DMS79 (cell line): ENCODE data around the gene SIL1.
"Not testable (repeated sequence)": the region's sequence is repeated elsewhere in the genome, so short reads cannot be mapped to it uniquely, and the experiment has no call there.

Source experiments
- DNase-seq: peaks from one replicate; lab custom pipeline; 2025; lab: John Stamatoyannopoulos, UW

SIL1 gene

DNA sequence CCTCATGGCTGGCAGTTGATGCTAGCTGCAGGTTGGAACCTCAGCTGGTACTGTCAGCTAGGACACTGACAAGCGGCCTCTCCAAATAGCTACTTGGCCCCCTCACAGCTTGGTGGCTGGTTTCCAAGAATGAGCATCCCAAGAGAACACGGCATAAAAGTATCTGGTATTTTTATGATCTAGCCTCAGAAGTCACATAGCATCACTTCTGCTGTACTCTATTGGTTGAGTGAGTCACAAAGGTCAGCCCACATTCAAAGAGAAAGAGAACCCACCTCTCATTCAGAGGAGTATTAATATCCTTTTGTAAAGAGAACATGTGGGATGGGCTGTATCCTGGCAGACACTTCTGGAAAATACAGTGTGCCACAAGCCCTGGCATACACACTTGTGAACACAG is 6.0 kb upstream of the SIL1 start:
- no peak for DNase-seq

DNA sequence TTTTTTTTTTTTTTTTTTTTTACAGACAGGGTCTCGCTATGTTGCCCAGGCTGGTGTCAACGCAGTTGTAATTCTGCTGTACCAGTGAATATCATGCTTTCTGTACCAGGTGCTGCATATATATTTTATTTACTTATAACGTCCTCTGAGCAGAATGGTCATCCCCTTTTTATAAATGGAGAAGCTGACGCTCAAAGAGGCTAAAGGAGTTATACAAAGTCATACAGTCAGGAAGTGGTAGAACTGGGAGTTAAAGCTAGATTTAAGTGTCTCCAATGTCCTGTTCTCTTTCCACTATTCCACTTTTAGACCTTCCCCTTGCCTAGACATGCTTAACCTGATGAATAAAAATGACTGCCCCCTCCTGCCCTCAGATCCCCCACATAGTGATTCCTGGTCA is 1.2 kb upstream of the SIL1 start:
- DNase-seq, result no peak

DNA sequence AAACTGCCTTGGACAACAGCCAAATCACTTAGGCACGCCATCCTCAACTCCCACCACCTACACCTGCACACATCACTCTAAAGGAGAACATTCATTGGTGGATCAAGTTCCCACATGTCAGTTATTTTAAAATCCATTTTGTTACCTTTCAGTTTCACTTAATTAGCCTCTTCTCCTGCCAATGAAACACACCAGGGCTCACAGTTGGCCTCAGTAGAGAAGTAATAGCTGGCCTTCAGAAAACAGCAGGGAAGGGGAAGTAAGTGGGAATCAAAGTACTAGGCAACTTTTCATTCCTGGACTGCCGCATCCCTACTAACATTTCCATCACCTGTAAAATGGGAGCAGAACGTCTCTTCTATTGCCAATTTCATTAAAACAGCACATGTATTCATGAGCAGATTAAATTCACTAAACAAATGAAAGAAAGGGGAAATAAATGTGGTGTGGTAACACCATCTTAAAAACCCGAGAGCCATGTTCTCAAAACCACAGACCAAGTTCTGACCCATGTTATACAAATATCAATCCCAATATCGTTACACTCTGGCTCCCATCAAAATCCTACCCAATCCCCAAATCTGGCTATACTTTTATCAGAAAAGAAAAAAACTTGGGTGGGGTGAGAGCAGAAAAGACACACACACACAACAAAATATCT is 1.7 kb downstream of the SIL1 start:
- DNase-seq, result no peak

DNA sequence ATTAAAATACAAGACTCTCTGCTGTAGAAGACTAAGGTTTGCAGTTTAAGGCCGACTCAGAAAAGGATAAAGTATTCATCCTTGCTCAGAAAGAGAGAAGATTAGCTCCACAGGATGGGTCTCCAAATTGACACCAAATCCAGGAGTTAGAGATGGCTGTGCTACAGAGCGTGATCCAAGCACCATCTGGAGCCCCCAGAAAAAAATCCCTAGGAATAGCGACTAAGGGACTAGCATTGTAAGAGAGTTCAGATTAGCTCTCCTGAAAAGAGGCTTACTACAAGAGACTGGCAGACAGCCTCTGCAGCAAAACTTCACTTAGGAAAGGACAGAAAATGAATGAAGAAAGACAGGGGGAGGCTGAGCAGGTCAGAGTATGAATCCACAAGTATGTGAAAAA is 3.7 kb downstream of the SIL1 start:
- DNase-seq, result no peak

DNA sequence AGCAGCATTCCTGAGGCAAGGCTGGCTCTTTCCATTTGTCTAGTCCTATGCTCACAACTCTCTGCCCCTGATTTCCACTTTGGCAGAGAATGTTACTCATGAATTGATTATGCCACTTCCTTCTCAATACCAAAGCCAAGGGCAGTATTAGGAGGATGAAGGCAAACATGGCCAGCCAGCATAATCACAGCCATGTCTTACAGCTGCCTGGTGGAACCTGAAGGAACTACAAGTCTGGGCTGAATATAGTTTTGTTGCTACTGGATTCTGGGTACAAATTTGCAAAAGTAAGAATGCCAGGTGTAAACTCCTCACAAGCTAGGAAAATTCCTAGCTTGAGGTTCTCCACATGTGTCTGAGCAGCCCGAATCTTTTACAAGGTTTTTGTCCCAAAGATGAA is 4.2 kb downstream of the SIL1 start:
- no peak for DNase-seq

DNA sequence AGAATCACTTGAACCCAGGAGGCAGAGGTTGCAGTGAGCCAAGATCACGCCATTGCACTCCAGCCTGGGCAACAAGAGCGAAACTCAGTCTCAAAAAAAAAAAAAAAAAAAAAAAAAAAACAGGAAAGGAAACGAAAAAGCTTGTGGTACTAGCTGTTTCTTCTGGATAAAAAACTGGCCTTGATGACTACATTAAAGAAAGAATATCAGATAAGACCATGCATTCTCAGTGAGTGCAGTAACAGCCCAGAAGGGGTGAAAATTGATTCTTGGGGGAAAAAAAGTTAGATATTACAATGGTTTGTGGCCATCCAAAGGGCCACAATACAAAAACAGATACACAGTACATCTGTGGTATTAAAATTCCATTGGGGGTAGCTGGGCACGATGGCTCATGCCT is 5.3 kb downstream of the SIL1 start:
- not testable (repeated sequence) for DNase-seq

DNA sequence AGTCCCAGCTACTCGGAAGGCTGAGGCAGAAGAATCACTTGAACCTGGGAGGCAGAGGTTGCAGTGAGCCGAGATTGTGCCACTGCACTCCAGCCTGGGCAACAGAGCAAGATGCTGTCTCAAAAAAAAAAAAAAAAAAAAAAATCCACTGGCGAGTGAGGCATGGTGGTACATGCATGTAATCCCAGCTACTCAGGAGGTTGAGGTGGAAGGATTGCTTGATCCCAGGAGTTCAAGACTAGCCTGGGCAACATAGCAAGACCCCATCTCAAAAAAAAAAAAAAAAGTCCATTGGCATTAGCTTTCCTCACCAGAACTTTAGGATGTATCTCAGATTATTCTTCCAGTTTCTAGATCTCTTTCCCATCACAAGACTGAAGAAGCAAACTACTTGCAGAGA is 6.2 kb downstream of the SIL1 start:
- not testable (repeated sequence) for DNase-seq

DNA sequence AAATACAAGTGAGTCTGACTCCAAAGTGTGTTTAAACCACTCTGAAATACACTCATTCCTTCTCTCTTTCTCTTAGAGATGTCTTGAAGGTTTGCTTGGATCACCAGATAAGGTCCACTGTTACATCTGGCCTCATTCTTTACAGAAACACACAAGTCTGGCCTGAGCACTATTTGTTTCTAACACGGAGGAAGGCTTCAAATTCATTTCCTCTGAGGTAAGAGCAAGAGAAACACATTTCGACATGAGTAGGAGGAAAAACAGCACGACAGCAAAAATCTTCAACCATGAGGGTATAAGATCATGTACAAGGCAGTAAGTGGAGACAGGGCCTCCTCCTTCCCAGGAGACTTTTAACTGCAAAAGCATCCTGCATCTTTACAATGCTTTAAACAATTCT is 8.0 kb downstream of the SIL1 start:
- no peak for DNase-seq

DNA sequence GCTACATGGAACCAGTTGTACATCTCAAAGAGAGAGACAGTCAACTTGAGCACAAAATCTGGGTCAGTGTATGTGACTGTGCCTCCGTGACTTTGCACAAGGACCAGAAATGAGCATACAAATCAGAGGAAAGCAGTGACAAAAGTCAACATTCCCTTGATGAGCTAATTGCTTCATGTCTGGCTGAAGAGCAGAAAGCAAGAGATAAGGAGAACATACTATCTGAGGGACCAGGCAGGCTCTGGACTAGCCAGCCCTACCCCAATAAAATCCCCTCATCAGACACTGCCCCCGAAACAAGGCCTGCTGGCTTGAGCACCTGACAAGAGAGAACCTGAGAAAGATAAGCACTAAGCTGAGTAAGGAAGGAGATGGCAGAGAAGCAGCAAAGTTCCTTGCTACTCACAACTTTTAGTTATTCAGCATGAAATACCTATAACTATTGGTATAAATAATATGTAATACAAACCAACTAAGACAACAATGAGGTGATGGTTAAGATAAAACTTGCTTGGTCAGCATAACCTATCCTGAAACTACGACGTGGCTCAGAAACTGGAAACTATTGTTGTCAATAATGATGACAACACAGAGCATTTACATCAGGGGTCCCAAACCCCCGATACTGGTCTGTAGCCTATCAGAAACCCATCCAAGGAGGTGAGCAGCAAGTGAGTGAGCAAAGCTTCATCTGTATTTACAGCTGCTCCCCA is 9.5 kb downstream of the SIL1 start:
- no peak for DNase-seq

DNA sequence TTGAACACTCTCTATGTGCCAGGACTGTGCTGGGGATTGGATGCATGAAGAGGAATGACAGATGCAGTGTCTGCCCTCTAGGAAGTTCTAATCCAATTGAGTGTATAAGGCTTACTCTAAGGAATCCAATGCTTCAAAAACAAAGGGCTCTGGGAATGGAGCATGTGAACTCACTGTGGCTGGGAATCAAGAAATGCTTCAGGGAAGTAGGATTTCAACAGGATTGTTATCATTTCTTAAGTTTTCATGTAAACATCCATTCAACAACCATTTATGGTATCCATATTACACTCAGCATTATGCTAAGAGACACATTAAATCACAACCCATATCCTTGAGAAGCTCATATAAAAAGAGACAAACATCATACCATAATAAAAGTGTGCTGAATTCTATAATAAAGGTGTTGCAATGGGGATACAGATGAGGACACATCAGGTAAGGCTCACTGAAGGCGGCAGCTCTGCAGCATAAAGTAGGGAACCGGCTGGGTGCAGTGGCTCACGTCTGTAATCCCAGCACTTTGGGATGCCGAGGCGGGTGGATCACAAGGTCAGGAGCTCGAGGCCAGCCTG is 11.3 kb downstream of the SIL1 start:
- DNase-seq, result no peak

DNA sequence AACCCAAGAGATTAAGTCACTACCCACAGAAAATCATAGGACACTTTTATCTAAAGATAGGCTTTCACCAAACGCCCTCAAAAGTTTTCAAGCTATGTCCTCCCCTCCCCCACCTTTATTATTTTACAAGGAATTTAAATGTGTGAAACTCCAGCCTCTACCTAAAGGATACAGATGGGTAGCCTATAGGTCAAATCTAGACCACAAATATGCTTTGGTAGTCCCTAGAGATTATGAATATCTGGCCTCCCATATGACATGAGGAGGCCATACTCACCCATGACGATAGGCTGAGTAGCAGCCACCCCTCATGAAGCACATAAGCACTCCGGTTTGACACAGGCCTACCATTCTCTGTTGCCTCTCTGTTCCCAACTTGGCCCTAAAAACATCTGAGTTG is 11.9 kb downstream of the SIL1 start:
- no peak for DNase-seq

DNA sequence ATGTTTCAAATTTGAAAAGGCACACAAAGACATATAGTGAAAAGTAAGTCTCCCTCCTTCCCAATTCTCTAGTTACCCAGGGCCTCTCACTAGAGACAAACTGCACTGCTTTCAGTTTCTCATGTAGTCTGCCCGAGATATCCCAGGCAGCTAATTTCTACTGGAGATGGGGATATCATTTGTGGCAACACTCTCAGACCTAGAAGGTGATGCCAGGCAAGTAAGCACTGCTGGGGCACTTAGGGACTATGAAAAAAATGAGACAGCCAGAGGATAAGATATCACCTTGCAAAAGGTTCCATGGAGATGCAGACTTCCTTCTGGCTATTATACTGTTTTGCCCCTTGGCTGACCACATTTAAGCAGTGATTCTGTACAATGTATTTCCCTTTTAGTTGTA is 12.6 kb downstream of the SIL1 start:
- DNase-seq, result no peak

DNA sequence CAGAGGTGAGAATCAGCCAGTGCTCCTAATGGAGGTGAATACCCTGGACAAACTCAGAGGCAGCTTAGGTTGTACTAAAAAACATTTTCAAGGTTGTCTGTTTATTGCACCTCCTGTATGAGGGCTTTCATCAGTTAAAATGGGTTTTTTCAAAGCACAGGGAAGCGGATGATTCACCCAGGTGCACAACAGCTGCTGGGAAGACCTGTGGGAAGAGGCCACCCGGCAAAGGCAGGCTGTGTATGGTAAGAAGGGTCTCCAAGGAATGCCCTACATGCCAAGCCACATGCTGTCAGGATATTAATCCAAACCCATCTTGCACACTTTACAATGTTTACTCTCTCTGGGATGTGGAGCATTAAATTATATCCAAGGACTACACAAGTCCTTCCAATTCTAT is 14.7 kb downstream of the SIL1 start:
- peak; percentile 29 for DNase-seq

DNA sequence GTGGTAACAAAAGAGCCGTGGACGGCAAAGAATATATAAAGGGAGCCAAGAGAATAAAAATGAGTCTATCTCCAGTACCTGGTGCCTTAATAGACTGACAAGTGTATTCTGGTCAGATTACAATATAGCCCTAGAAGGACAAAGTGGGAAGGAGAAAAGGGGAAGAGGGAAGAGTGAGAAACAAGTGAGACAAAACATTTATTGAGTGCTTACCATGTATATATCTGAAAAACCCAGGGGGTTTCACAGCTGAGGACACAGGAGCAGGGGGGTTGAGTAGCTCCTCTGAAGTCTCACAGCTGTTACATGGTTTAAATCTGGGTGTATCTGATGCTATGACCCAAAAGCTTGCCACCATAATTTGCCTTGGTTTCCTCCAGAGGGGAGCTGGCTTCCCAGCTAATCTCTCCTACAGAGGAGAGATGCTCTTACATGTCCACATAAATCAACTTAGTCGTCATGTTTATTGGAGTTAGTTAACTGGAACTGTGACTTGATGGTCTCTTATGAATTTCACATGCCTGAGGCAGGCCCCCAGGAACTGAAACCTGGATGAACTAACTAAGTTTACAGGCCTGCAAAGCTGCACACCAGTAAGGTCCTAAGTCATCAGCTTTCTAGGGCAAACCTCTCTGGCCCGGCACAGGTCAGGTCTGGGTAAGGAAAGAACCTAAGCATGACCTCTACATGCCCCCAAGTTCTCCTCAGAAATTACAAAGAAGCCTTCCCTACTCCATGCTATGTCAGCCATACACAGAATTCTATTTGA is 15.5 kb downstream of the SIL1 start:
- DNase-seq, result no peak

DNA sequence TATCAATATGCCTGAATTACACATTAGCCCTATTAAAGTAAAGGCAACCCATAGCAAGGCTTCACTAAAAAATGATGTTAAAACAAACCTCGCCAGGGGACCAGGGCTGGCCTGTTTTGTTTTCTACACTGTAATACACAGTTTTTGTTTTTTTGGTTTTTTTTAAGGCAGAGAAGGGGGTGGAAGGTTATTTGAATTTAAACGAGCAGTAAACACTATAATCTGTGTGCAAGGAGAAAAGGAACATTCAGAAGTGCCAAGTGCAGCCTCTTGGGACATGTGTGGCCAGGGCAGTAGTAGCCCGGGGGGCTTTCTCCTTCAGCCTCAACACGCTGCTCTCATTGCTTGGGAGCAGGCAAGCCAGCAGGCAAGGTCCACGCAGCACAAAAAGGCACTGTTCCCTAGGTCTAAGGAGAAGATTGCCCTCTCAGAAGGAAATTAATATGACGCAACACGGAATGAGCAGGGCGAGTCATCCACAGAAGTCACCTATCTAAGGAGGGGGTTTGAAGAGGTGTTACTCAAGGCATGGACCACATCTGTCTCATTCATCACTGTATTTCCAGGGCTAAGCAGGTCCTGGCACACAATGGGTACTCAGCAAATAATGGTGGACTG is 16.2 kb downstream of the SIL1 start:
- DNase-seq, result no peak

DNA sequence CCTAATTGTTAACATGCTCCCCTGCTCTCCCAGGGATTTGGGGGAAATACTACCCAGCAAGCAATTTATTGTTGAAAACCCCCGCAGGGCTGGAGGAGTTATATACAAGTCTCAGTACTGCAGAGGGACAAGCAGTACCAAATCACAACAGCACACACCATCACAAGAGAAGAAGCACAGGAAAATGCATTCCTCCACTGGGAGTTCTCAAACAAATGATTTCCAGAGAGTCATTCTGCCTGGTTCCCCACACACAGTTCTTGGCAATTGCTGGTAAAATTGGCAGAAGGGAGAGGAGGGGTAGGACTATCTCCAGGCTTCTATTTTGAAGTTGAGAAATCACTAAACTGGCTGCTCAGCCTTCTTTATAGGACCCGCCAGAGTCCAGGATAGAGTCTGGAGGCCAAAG is 16.8 kb downstream of the SIL1 start:
- DNase-seq, result no peak

DNA sequence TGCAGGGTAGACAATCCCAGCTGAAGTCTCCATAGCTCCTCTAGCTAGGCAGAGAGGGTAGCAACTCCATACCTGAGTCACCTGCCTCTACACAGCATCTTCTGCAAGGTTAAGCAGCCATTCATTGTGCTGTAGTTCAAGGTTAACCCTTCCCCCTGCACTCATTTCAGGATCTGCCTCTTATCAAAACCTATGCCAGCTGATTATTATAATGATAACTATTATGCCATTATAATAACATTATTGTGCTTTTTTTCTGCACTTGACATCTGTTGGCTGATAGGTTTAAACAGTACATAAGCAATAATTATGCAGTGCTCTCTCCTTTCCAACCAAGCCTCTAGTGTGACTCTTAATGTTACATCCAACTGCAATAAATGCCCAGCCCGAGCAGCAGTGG is 17.3 kb downstream of the SIL1 start:
- no peak for DNase-seq

DNA sequence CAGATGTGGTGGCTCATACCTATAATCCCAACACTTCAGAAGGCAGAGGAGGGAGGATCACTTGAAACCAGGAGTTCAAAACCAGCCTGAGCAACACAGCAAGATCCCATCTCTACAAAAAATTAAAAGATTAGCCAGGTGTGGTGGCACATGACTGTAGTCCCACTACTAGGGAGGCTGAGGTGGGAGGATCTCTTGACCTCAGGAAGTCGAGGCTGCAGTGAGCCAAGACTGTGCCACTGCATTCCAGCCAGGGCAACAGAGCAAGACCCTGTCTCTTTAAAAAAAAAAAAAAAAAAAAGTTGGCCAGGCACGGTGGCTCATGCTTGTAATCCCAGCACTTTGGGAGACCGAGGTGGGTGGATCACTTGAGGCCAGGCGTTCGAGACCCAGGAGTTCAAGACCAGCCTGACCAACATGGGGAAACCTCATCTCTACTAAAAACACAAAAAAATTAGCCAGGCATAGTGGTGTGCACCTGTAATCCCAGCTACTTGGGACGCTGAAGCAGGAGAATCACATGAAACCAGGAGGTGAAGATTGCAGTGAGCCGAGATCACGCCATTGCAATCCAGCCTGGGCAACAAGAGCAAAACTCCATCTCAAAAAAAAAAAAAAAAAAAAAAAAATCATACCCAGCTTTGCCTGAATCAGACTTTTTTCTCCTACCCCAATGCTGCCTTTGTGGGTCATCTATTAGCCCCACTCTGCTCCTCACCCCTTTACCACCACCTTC is 18.2 kb downstream of the SIL1 start:
- DNase-seq, result not testable (repeated sequence)

DNA sequence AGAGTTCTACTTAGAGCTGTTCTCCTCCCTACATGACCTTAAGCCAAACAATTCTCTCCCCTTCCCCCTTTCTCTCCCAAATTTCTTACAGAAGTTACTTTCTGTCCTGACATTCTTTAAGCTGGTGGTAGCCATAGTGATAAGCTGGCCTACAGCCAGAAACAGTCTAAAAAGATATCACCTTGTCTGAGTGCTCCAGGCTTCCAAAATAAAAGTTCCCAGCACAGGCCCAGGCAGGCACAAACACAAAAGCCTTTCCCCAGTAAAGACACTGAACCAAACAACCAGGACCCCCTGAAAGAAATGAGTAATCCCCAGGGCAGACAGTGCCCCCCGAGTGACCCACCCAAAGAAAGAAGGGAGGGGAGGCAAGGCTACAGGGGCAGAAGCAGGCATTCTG is 19.2 kb downstream of the SIL1 start:
- no peak for DNase-seq

DNA sequence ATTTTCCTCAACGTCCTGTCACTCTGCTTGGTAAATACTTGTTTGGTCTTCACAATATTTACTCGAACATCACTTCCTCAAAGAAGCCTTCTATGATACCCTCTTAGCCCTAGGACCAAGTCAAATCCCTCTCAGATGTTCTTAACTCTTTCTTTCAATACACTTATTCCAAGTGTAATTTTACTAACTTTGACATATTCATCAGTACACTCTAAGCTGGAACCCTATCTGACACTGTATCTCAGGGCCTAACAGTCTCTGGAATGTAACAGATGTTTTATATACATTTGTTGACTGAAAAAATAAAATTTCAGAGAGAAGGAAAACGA is 19.6 kb downstream of the SIL1 start:
- DNase-seq, result no peak

DNA sequence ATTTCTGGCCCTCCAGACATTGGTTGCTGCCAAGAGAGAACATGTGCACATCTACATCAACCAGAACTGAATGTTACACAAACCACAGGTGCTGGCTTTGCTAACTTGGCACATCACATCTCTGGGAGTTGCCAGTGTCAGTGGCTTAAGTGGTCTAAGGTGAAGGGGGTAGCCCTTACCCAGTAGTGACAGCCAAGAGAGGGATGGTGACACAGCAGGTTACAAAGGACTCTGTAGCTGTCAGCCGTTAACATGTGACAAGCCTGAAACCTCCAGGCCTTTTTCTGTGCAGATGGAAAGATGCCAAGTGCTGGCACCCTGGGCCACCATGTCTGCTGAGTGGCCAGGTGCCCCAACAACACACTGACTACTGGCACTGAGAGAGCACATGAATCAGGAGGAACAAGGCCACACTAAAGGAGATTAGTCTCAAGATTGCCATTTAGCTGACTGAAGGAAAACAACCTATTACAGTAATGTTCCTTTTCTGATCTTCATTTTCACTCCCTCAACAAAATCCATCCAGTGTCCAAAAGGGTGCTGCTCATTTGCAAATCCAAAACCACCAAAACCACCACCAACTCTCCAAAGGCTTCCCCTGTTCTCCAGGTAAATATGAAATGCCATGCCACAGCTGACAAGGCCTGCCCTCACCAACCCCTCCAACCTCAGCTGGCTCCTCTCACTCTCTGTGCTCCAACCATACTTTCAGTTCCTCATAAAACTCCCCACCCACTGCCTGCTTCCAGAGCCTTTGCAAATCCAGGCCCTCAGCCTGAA is 20.2 kb downstream of the SIL1 start:
- peak; percentile 84 for DNase-seq
